Activated CD4-positive, alpha-beta T cell treated with anti-CD3 and anti-CD28 coated beads, Interleukin-2, amount 50 U/mL, for 24 hours (primary cell): Measurements from ENCODE around the gene GGT6.
"Not testable (repeated sequence)": the region's sequence is repeated elsewhere in the genome, so short reads cannot be mapped to it uniquely, and the experiment has no call there.

Source experiments
- DNase-seq, 2 donors: peaks; one replicate each; pipeline ENCODE4 v3.0.0-alpha.2; 2020; ENCODE audit warnings: low read depth in 1 of 2, low spot score in 1 of 2

The GGT6 gene, protein sequence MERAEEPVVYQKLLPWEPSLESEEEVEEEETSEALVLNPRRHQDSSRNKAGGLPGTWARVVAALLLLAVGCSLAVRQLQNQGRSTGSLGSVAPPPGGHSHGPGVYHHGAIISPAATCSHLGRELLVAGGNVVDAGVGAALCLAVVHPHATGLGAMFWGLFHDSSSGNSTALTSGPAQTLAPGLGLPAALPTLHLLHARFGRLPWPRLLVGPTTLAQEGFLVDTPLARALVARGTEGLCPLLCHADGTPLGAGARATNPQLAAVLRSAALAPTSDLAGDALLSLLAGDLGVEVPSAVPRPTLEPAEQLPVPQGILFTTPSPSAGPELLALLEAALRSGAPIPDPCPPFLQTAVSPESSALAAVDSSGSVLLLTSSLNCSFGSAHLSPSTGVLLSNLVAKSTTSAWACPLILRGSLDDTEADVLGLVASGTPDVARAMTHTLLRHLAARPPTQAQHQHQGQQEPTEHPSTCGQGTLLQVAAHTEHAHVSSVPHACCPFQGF

DNA sequence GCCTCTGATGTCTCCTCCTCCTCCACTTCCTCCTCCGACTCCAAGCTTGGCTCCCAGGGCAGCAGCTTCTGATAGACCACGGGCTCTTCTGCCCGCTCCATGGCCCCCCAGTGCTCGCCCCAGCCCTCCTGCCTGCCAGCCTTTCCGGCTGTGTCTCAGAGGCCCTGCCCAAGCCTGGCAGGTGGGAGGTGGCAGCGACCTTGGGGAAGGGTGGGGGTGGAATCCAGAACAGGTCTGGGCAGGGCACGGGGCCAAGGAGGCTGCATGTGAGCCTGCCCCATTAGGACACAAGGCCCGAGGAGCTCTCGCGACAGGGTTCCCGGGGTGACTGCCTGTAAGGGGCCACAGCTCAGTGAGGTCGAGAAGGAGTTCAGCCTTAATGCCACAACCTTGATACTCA, at the start of gene GGT6:
TSS of gene GGT6 (minus strand) at position 157 of the 400 bp plus-strand sequence. CDS start at position 101, 56 bp downstream.
- no peak for DNase-seq

DNA sequence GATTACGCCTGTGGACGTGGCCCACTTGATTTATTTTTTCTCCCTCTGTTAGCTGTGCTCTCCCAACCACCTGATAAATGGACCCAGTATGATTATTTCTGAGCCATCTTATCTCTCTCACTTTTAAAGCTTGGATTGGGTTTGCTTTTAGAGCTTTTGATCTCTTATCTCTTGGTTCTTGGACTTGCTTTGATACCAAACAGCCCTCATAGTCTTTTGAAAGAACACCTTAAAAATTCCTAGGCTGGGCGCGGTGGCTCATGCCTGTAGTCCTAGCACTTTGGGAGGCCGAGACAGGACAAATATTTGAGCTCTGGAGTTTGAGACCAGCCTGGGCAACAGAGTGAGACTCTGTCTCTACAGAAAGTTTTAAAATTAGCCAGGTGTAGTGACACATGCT, 49.8 kb upstream of the GGT6 start:
- DNase-seq = no peak

DNA sequence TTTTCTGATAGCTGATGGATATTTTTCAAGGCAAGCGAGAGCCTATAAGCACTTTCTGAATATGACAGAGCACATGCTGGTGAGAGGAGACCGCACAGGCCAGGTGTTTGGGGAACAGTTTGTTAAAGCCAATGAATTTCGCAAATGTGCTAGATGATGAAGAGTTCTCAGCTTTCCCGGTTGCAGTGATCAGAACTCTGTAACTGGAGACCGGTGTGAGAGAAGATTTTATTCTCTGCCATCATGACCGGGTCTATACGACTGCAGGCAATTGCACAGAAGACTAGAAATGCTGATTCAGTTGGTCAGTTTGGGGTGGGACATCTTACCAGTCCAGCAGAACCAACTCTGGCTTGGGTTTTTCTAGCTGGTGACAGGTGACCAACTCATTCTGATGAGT, 49.4 kb upstream of the GGT6 start:
- no peak for DNase-seq

DNA sequence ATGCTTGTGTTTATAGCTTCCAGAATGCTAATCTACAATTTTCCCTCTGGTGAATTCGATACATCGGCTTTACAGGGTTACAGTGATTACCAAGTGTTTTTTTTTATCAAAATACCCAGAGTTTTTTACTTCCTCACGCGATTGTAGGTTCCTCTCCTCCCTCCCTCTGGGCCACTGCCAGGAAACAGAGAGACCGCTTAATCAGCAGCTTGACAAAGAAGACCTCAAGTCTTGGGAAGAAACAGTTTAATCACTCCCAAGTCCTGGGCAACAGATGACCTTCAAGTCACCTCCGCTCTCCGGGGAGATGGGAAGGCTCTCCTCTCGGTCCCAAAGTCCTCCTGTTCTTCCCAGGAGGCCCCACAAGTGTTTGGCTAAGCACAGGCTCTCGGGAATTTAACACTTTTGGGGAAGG, 47.4 kb upstream of the GGT6 start:
- DNase-seq = no peak

DNA sequence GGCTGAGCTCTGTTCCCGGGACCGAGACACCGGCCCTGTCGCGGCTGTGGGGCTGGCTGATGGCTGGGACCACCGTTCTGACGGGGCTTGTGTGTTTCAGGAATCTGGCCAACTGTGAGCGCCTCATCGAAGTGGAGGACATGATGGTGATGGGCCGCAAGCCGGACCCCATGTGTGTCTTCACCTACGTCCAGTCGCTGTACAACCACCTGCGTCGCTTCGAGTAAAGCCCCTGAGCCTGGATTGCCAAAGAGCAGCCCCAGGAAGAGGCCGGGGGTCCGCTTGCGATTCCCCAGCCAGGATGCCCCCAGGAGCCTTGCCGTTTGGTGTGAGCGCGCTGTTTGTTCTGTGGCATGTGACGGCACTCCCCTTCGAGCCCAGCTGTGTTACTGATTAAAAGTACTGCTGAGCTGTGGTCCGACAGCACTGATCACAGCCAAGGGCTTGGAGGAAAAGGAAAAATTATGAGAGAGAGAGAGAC, 46.9 kb upstream of the GGT6 start:
- DNase-seq = no peak

DNA sequence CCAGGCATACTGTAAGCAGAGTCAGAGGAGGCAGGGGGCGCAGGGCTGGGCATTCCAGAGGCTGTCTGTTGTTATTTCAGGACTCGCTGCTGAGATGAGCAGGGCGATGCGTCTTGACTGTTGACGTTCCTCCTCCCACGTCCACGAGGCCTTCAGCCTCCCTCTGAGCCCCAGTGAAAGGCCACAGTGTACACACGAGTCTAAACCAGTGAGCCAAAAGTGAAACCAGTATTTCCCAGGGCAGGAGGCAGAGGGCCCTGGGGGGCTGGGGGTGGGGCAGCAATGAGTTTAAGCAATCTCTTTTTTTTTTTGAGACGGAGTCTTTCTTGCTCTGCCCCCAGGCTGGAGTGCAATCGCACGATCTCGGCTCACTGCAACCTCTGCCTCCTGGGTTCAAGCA, 45.4 kb upstream of the GGT6 start:
- DNase-seq = no peak

DNA sequence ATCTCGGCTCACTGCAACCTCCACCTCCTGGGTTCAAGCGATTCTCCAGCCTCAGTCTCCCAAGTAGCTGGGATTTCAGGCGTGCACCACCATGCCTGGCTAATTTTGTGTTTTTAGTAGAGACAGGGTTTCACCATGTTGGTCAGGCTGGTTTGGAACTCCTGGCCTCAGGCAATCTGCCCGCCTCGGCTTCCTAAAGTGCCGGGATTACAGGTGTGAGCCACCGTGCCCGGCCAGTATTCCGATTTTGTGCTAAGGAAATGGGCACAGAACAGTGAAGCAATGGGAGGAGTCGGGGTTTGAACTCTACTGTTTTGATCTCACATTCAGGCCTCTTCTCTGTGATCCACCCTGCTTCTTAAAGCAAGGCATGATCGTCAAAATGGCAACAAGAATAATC, 44.4 kb upstream of the GGT6 start:
- not testable (repeated sequence) for DNase-seq

DNA sequence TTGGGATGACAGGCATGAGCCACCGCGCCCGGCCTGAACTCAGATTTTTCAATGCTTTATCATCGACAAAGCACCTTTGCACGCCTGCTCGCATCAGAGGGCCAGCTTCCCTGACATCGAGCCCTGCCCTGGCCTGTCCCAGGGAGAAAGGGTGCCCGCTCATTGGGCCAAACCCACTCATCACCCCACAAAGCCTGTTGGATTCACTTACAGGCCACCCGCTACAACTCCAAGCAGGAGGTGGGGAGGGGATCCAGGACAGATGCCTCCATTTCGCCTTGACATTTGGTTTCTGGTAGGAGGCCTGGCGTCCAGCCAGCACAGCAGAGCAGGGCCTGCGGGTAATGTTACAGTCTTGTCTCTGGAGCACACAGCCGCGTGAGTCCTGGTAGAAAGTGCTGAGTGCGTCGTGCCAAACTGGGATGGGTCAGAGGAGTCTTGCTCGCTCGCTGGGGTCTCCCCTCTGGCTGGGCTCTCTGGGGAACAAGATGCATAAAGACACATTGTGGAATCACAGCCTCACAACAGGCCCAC, 43.8 kb upstream of the GGT6 start:
- no peak for DNase-seq

DNA sequence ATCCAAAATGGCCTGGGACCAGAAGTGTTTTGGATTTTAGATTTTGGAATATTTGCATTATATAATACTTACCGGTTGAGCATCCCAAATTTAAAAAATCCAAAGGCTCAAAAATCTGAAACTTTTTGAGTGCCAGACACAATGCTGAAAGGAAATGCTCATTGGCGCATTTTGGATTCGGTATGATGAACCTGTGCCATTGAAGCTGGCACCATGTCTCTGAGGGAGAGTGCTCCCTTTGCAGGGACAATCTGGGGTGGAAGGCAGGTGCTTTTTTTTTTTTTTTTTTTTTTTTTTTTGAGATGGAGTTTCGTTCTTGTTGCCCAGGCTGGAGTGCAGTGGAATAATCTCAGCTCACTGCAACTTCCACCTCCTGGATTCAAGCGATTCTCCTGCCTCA, 41.7 kb upstream of the GGT6 start:
- no peak for DNase-seq

DNA sequence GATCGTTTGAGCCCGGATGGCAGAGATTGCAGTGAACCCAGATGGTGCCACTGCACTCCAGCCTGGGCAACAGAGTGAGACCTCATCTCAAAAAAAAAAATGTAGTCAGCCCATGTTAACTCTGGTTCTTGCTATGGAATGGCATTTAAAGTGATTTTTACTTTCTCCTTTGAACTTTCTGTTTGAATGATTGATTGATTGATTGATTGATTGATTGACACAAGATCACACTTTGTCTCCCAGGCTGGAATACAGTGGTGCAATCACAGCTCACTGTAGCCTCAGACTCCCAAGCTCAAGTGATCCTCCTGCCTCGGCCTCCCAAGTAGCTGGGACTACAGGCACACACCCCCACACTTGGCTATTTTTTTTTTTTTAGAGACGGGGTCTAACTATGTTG, 40.9 kb upstream of the GGT6 start:
- DNase-seq = no peak

DNA sequence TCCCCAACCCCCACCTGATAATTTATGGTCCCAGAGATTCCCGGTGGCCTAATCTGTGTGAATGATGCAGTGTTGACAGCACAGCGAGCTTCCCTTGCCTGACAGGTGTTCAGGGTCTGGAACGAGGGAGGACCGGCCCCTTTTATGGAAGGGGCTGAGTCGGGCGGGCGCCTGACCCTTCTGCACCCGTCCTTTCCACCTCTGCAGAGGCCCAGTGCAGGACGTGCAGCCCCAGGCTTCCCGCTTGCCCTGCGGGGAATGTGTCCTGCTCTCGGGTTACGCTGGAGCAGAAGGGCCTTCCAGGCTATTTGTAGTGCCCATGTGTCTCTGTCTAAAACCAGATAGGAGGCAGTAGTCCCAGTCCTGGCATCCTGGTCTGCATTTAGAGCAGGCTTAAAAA, 40.2 kb upstream of the GGT6 start:
- no peak for DNase-seq

DNA sequence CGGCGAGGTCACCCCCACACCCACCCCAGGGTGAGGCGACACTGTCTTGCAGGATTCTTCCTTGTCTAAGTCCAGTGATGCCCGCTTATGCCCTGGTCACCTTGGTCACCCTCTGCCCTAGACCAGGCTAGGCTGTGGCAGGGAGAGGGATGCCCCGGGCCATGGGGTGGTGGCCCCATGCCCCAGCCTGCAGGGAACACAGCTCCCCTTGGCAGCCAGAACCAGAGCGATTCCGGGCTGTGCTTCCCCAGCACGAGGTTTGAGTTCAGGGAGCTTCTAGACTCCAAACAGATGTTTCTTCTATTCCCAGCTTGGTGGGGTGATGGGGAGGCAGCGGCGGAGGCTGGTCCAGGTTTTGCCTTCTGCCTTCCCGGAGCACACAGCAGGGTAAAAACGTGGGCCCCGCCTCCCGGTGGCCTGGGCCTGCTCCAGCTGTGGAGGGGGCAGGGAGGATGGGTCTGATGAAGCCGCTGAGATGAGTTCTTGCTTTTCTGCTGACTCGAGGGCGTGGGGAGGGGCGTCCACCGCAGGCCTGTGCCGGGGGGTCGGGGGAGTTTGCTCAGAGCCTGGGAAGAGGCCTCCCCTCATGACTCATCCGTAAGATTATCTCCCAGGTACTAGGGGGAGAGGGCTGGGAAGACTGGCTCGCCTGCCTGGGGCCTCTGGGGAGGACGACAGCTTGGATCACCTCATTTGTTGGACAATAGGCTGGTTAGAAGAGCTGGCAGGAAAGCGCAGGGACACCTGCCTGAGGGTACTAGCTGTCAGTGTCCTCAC, 39.3 kb upstream of the GGT6 start:
- DNase-seq = no peak

DNA sequence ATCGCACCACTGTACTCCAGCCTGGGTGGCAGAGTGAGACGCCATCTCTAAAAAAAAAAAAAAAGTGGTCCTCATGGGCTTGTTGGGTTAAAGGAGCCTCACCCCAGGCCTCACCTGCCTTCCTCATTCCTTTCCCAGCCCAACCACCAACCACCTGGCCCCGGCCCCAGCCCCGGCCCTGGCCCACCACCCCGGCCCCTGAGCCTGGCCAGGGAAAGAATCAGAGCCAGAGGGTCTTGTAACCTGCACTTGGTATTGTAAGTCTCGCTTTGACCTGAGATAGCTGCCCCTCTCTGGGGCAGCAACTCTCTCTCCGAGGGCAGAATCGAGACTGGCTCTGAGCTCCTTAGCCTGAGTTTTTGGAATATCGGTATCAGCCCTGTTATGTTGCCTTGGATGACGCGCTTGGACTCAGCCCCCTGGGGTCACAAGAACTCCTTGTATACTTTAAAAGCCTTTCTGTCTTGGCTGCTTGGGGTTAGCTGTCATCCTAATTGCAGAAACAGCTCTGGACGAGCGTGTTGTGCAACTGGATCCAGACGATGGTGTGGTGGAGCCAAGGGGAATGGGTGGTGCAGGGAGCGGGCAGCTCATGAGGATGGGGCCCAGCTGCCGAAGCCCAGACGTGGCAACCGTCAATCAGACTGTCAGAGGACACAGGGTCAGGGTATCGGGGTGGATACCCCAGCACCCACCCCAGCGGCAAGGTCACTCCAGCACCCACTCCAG, 38.6 kb upstream of the GGT6 start:
- DNase-seq = no peak

DNA sequence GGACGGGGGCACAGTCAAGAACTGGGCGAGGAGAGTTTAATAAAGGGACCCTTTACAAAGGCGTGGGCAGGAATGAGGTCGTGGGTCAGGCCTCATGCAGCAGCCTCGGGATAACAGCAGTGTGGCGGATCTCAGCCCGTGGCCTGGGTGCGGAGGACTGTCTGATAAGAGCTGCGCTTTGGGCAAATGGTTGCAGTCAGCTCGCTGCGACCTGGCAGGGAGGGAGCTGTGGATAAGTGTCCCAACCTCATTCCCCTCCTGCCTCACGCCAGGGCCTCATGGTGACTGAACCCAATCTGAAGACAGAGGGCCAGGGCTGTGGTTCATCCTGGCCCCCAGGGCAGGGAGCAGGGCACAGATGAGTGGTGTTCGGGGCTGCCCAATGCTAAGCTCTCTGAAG, 37.6 kb upstream of the GGT6 start:
- DNase-seq = no peak

DNA sequence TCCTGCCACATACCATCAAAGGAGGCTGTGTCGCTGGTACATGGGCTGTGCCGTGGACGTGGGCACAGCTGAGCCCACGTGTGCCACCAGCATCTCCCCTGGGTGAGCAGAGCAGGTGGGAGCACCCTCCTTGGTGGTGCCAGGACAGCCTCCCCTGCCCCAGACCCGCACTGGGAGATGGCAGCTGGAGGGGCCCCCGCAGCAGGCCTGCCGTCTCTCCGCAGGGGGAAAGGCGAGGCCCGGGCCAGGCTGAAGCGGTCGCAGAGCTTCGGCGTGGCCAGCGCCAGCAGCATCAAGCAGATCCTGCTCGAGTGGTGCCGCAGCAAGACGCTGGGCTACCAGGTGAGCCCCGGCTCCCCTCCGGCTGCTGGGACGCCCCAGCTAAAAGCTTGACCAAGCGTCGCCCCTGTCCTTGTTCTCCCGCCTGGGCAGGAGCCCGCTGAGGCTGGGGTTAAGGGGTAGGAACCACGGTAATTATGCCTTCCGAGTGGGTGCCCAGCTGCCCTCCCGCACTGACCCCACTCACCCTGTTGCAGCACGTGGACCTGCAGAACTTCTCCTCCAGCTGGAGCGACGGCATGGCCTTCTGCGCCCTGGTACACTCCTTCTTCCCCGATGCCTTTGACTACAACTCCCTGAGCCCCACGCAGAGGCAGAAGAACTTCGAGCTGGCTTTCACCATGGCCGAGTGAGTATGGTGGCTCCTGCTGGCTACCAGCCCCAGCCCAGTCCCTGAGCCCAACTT, 36.4 kb upstream of the GGT6 start:
- no peak for DNase-seq

DNA sequence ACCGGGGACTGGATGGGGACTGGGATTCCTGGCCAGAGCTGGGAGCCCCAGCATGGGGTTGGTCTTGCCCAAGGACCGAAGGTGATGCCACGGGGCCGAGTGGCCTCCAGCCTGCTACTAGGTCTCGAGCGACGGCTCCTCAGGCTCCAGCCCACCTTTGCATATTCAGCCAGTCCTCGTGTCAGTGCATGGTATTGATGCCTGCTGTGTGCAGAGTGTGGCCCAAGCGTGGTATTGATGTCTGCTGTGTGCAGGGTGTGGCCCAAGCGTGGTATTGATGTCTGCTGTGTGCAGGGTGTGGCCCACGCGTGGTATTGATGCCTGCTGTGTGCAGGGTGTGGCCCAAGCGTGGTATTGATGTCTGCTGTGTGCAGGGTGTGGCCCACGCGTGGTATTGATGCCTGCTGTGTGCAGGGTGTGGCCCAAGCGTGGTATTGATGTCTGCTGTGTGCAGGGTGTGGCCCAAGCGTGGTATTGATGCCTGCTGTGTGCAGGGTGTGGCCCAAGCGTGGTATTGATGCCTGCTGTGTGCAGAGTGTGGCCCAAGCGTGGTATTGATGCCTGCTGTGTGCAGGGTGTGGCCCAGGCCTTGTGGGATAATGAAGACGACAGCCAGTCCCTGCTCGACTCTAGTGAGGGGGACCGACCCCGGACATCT, 35.4 kb upstream of the GGT6 start:
- DNase-seq = not testable (repeated sequence)

DNA sequence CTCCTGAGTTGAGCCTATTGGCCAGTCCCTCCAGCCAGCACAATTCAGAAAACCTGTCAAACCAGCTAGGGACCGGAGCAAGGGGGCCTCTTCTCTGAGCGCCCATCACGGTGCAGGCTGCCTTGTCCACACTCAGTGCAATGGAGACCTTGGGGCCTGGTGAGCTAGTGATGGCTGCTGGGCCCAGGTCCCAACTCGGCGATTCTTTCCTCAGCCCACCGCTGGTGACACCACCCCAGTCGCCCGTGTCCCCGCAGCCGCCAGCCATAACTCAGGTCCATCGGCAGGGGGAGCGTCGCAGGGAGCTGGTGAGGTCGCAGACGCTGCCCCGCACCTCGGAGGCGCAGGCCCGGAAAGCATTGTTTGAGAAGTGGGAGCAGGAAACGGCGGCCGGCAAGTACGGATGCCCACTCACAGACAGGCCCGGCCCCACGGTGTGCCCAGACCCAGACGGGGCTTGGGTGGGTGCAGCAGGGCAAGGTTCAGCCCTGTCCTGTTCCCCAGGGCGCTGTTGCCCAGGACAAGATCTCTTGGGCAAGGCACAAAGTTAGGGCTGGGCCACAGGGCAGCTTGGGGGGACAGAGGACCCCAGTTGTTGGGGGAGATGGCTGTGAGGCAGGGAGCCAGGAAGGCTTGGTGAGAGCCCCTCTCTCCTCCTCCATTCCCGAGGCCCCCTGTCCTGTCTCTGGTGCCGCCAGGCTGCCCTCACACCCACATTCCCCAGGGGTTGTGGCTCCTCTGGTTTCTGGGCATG, 34.7 kb upstream of the GGT6 start:
- no peak for DNase-seq

DNA sequence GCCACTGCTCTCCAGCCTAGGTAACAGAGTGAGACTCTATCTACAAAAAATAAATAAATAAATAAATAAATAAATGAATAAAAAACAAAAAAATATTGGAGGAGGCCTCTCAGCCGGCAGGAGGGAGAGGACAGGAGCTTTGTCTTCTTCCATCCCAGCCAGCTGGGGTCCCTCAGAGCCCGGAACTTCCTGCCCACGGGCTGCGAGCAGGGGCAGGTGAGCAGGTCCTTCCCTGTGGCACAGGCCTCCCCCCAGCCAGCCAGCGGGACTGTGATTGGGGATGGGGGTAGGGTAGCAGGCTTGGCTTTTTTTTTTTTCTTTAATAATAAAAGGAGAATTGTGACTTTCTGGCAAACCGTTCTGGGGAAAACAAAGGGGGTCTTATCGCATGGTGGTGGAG, 34.0 kb upstream of the GGT6 start:
- no peak for DNase-seq

DNA sequence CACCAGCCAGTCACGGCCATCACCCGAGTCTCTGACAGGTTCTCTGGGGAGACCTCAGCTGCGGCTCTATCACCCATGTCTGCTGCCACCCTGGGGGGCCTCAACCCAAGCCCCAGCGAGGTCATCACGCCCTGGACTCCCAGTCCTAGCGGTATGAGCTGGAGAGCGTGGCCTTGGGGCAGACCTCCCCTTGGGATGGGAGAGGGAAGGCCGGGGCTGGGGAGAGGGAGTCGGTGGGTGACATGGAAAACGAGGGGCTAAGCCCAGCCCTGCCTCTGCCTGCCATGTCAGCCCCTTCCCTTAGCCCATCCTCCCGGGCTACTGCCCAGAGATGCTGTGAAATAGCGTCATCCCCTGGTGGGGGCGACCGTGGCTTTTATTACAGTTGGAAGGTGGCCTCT, 32.6 kb upstream of the GGT6 start:
- DNase-seq = no peak
